HG02852 (cell line): ENCODE measurements around the gene CCDC81.

ENCODE experiments used
- ATAC-seq: cut with Tn5 transposase; IDR thresholded peaks from one replicate; pipeline ENCODE4 v1.9.1; 2021; ENCODE audit warnings: mild to moderate bottlenecking, moderate library complexity; ENCODE audit not compliant: unreplicated experiment

The CCDC81 gene

GRCh38 chr11:86438685-86439084 lies 64.0 kb downstream of the CCDC81 start:
- ATAC-seq, result no peak

GRCh38 chr11:86440305-86440716 lies 65.6 kb downstream of the CCDC81 start:
- no peak for ATAC-seq

- ATAC-seq, result no peak
These were observed 66.2 kb downstream of the CCDC81 start for GRCh38 chr11:86440843-86441242.

DNA sequence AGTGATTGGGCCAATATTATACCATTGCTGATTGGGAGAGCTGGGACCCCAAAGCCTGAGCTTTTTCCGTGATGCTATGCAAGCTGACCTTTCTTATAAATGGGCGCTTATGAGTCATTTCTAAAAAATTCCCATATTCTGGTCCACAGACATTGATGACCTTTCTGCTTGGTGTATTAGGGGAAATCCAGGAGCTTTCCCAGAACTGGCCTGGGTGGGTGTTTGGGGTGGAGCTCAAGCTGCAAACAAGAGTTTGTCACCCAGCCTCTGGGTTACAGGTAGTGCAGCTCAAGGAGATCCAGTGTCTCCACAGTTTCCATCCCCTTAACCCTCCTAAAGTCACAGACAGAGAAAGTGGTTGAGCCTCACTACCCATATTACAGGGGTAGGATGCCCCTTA lies 67.7 kb downstream of the CCDC81 start:
- ATAC-seq, result no peak

DNA sequence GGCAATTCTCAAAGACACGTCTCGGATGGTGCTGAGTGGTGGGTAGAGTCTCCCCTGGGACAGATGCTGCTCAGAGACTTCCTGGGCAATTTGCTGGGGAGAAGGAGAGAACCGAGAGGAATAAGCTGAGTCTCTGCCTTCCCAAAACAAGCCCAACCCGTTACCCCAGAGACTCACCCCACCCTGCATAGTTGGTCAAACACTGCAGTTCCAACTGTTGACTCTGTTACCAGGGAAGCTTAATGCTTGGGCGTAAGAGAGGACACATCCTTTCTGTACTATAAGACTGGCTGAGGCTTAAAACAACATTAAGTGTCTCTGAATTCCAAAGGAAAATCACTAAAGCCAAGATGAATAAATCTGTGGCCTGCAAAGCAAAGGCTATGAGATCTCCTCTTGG lies 68.1 kb downstream of the CCDC81 start:
- ATAC-seq, result no peak

- ATAC-seq, result peak; percentile 44
These were observed 68.7 kb downstream of the CCDC81 start for GRCh38 chr11:86443415-86443814.

DNA sequence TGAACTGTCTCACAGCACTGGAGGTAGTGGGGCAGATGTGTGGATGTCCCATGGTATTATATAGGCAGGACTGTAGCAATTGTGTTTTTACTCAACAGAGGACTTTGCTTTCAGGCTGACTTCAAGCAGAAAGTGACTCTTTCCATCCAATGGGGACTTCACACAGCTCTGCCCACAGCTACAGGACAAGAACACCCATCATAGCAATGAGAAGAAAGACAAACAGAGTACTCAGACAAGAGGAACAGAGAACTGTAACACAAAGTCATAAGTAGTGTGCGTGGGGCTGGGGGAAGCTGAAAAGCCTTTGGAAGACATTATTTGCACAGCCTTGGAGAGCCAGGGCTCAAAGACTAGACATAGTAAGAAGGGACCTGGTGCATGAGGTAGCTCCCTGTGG lies 70.3 kb downstream of the CCDC81 start:
- peak; percentile 44 for ATAC-seq

DNA sequence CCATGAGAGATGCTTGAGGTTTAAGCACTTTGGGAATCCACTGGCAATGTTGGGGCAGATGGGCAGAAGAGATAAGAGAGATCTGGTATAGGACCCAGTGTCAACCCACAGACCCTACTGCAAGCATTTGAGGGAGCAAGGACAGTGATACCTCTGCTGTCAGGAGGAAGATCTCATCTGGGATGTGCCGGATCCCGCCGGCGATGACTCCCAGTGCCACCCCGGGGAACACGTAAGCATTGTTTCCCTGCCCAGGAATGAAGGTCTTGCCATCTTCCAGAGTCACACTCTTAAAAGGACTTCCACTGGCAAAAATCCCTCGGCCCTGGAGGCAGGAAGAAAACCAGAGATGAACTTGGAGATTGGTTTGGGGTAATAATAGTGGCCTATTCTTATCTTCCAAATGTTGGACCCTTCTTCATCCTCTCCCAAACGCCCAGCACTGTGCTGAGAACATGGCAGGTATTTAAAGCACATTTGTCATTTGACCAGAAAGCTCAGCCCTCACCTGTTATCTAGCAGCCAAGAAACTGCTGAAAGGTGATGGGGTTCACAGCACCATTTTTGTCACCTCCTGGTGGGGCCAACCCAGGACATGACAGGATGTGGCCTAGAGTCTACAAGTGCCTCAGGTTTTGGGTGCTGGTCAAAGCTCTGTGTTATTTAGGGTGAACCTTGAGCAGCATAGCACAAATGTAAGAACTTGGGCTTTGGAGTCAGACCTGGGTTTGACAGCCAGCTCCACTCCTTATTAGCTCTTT lies 71.7 kb downstream of the CCDC81 start:
- no peak for ATAC-seq

DNA sequence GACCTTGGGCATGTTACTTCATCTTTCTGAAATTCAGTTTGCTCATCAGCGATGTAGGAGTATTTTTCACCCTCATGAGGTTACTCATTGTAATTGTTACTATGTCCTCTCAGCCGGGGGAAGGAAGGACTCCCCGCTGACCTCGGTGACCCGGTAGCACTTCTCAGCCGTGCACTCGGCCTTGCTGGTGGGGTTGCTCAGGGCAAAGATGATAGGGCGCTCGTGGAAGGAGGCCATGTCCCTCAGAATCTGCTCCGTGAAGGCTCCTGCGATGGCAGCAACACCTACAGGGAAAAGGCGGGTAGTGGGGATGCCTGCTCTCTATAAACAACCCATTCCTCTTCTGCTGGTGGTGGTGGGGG lies 72.2 kb downstream of the CCDC81 start:
- ATAC-seq, result no peak

DNA sequence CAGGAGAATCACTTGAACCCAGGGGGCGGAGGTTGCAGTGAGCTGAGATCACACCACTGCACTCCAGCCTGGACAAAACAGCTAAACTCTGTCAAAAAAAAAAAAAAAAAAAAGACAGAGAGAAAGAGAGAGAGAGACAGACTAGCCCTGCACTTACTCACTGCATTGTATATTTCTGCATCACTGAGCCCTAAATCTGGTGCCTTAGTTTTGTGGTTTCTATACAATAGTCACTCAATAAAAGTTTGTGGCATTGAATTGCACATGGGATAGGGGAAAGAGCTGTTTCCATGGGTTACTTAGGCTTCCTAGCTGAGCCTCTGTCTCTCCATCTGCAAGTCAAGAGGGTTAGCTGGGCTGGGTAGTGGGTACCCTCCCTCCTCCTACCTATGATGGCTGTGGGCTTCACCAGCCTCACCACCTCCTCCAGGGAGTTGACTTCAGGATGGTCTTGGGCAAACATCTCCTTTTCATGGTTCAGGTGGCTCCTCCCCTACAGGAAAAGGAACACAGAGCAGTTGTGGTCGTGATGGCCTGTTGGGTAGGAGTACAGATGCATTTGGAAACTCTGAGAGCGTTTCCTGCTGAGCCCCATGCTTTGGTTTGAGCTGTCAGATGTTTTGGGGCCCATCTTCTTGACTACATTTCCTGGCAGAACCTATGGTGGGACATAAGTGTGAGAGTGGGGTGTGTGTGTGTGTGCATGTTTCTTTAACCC lies 73.2 kb downstream of the CCDC81 start:
- no peak for ATAC-seq

DNA sequence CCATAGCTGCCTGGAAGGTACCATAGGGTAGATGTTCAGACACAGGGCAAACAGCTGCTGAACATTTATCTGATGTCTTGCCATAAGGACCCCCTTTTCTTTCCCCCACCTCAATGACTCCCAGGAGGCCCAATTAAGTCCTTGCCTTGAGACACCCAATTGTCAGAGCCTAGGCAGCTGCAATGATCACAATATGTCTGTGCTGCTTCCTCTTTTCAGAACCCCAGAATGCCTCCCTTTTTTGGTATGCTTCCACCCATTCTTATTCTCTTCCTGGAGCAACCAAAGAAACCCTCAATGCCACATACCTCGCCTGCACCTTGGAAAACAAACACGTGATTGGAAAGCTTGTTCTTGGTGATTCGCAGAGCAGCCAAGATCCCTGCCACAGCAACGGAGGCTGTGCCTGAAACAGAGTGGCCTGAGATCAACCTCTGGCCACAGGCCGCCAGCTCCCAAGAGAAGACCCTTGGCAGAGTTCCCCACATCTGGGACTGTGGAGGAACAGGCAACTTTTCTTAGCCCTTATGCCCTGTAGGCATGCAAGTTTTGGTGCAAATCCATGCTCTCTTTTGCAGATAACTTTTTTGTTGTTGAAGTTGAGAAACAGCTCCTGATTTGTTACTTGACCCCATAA lies 75.4 kb downstream of the CCDC81 start:
- no peak for ATAC-seq

DNA sequence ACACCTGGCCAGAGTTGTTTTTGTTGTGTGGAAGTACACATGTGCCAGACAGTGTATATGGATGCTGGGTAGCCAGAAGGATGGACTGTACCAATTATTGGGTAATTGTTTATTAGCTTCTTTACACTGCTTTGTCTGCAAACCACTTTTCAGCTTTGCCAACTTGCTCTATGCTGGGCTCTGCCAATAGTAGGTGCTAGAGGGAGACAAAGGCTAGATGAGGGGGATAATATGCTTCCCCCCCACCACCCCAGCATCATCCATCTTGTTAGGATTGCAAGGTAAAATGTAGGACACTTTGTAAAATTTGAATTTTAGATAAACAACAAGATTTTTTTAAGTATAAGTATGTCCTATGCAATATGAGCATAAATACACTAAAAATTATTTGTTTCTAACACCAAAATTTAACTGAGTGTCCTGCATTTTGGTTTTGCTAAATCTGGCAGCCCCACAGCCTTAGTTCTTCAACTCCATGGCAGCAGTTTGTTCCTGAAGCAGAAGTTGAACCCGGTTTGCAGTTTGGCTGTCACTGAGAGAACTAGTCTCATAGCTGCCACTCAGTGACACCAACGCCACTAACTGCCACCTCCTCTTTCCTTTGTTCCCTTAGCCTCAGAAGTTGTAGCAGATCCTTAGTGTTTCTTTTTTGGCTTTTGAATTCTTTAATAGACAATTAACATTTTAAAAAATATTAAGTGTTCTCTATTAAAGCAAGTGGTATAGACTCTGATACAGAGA lies 78.8 kb downstream of the CCDC81 start:
- no peak for ATAC-seq

DNA sequence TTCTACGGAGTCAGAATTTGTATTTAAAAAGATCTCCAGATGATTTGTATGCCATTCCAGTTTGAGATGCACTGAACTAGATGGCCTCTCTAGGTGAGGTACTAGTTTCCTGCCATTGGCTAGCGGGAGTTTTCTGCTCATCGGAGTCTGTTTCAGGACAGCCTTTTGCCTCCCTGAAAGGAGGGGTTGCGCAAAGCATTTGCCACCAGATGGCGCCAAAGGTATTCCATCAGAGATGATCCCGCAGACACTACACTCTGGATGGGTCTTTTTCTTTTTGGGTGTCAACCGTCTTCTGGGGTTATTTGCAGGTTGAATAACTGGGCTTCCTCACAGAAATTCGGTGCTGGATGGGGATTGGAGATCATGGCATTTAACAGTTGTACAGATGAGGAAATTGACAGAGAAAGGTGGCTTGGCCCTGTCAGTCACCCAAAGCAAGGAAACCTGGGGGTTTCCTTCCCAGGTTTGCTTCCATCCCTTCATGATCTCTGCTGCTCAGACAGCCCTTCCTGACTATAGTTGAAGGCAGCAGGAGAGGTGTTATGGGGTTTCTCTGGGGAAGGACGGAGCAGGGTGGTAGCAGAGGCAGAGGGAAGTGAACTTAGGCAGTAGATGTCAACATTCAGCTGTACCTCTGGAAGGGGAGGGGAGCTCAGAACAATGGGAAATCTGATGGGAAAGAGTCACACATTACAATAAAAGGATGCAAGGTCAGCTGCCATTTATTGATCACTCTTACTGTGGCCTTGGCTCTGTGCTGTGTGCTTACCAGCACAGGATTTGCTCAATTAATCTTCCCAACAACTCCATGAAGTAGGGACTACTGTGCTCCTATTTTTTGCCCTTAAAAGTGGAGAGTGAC lies 81.6 kb downstream of the CCDC81 start:
- peak; percentile 66 for ATAC-seq

DNA sequence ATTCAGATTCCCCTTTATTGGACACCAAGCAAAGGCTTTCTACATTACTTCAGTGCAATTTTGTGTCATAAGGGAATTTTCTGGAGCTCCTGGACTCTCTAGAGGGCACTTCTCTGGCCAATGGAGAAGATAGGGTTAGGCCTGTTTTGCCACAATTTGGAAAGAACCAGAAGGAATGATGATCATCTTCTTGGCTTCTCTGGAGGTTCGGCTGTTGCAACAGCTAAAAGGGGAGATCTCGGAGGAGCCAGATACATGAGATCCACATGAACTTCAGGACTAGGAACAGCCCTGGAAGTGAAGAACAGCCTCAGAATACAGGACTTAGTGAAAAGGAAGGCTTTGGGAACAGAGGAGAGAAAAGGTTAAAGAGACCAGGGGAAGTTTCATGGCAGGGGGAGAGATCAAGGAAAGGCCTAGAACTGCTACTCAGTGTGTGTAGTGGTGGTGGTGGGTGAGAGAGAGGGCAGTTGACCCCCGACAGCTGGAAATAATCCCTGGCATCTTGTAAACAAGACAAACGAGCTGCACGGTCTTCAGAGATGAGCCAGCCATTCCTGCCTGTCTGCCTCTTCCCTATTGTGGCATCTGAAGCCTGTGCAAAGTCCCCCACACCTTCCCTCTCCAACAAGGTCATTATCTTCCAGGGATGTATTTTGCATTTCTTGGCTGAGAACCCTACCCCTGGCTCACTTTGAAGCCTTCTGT lies 83.8 kb downstream of the CCDC81 start:
- no peak for ATAC-seq

DNA sequence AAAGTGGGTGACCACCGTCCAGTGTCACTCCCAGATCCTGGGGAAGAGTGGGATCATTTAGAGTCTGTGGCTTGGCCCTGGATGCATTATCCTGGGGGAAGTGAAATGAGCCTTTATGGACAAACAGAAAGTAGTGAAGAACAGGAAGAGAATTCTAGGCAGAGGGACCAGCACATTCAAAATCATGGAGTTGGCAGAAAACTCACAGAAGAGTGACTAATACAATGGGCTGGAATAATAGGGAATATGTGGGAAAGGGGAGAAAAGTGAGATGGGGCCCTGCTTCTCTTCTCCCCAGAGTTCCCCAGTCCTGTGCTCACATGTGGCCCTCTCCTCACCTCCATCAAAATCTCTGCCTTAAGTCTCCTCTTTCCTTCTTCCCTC lies 84.3 kb downstream of the CCDC81 start:
- ATAC-seq, result no peak

DNA sequence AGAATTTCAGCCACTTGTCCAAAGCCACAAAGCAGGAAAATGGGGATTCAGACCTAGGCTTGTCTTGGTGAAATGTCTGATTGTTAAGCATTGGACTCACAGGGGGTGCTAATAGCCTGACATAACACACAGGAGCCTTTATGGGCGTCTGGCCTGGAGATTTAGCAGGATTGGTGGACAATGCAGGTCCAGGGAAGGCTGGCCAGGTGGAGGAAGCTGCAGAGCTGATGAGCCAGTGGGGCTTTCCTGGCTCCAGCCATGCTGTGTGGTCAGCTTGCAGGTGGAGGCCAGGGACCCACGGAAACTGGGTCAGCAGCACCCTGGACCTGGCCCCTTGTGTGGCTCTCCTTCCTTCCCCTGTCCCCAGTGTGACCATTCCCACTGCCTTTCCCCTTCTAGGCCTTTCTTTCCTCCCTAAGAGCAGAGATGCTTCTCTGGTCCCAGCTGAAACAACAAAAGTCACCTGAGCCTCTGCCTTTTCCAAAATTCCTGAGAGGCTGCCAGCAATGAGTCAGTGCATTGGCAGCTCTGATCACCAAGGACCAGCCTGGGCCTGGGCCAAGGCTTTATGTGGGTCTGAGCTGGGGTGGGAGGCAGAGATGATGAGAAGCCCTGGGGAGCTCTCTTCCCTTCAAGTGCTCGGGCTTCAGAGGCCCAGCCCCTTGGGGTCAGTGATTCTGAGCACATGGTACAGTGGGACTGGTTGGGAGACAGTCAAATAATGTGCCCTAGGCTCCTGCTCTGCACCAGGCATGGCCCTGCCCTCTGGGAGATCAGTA lies 85.2 kb downstream of the CCDC81 start:
- ATAC-seq, result no peak

- peak; percentile 34 for ATAC-seq
These were observed 86.0 kb downstream of the CCDC81 start for GRCh38 chr11:86460461-86461385.

DNA sequence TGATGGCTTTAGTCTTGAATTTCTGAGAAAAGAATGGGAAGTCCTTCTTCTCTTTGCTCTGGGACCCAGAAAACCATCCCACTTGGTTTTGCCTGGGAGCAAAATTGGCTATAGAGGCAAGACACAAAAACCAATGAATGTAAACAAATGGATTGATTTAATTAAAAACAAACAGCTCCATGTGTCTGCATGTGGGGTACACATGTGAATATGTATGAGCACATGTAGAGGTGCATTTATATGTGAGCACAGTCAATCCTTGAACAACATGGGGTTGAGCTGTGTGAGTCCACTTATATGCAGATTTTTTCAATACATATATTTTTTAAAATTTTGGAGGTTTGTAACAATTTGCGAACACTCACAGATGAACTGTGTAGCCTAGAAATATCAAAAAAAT lies 87.2 kb downstream of the CCDC81 start:
- no peak for ATAC-seq
